ENCODE data around the gene IL1F10. TPM values are rescaled to one million over a fixed set of nuclear protein-coding genes. Genes with fewer than 3 reads are reported as not detected.

The IL1F10 gene
- total RNA-seq, 1 donor from 2014 or later = not detected

DNA sequence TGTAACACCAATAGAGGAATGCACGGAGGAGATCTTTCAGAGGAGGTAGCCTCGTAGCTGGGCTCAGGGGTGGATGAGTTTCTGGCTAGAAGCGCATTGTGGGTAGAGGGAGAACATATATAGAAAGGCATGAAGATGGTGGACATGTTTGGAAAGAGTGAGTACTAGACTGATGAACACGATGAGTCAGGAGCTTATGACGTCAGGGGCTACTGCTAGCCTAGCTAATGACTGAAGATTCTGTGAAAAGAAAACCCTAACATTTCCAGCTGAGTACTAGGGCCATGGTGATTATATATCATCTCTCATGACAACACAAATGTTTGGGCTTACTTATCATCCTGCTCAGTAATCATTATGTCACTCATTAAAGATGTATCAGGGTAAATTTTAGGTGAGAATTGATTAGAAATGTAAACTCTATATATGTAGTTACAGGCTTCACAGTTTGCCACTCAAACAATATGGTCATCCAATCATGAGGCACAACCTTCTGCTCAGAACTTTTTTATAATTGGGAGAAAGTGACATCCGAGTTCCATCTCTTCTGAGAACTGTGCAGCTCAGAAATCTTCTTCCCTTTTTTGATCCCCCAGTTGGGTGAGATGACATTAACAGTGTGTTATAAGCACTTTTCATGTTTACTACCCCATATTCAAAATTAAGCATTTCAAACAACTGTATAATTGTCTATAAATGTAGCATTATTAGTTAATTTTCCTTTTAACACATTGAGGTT is 37.4 kb downstream of the IL1F10 start:
- H3K9me3 ChIP-seq = no peaks in the 10 kb centered on the region
- H3K4me3 ChIP-seq = no peak overlapping the region
- intact Hi-C loops (cut with DNase I) = no loop called here
- TF ChIP-seq, protein P1, sequence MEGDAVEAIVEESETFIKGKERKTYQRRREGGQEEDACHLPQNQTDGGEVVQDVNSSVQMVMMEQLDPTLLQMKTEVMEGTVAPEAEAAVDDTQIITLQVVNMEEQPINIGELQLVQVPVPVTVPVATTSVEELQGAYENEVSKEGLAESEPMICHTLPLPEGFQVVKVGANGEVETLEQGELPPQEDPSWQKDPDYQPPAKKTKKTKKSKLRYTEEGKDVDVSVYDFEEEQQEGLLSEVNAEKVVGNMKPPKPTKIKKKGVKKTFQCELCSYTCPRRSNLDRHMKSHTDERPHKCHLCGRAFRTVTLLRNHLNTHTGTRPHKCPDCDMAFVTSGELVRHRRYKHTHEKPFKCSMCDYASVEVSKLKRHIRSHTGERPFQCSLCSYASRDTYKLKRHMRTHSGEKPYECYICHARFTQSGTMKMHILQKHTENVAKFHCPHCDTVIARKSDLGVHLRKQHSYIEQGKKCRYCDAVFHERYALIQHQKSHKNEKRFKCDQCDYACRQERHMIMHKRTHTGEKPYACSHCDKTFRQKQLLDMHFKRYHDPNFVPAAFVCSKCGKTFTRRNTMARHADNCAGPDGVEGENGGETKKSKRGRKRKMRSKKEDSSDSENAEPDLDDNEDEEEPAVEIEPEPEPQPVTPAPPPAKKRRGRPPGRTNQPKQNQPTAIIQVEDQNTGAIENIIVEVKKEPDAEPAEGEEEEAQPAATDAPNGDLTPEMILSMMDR (IDR thresholded peaks at IDR 0.05) = no peak
- no peaks in the 10 kb centered on the region for H3K4me1 ChIP-seq
- no peaks in the 10 kb centered on the region for H3K27me3 ChIP-seq
- DNase-seq (no peak), ATAC-seq (peak; percentile 48)
- H3K36me3 ChIP-seq = no peaks in the 10 kb centered on the region
- H3K27ac ChIP-seq = no peak overlapping the region

DNA sequence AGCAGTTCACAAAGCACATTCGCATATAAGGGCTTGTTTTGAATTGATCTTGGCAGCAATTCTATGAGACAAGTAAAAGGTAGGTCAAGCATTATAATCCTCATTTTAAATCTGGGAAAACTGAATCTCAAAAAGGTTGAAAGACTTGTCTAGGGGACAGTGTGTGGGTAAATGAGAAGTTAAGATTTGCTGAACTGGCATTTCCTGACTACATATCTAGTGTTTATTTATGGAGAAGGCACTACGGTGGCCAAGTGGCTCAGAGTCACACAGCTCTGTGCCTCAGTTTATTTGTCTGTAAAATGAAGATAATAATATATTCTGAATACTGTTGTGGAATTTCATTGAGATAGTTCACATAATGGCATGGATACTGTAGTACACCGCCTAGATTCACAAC is 43.4 kb downstream of the IL1F10 start:
- ATAC-seq (no peak), DNase-seq (no peak)
- Histone ChIP-seq H3K36me3 (no peaks in the 10 kb centered on the region), H3K27me3 (no peaks in the 10 kb centered on the region), H3K27ac (no peak overlapping the region), H3K4me3 (no peak overlapping the region), H3K4me1 (no peaks in the 10 kb centered on the region), H3K9me3 (no peaks in the 10 kb centered on the region)
- intact Hi-C loops (cut with DNase I) = no loop called here
- TF ChIP-seq, protein P1 (IDR thresholded peaks at IDR 0.05) = no peak

DNA sequence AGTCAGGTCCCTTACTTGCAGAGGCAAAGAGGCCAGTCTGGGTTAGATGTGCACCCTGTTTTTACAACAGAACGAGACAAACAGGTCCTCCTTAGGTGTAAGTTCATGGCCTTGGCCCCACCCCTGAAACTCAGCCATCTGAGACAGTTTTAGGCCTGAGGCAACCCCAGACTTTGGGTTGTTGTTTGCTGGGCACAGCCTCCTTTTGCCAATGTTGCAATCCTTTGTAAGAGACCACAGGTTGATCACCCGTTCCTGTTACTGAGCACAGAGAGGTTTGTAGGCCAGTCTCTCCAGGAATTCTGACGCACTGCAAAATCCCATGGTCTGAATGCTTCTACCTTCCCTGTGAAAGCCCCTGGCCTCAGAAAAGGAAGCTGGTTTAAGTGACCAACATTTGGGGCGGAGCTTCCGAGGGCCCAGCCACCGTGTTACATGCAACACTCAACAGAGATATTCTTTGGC is 44.1 kb downstream of the IL1F10 start:
- no peaks in the 10 kb centered on the region for H3K9me3 ChIP-seq
- no peaks in the 10 kb centered on the region for H3K27me3 ChIP-seq
- ATAC-seq (peak; percentile 60), DNase-seq (no peak)
- no peaks in the 10 kb centered on the region for H3K4me1 ChIP-seq
- no peak overlapping the region for H3K27ac ChIP-seq
- intact Hi-C loops (cut with DNase I) = no loop called here
- TF ChIP-seq, protein P1 (IDR thresholded peaks at IDR 0.05) = no peak
- H3K36me3 ChIP-seq = no peaks in the 10 kb centered on the region
- no peak overlapping the region for H3K4me3 ChIP-seq

DNA sequence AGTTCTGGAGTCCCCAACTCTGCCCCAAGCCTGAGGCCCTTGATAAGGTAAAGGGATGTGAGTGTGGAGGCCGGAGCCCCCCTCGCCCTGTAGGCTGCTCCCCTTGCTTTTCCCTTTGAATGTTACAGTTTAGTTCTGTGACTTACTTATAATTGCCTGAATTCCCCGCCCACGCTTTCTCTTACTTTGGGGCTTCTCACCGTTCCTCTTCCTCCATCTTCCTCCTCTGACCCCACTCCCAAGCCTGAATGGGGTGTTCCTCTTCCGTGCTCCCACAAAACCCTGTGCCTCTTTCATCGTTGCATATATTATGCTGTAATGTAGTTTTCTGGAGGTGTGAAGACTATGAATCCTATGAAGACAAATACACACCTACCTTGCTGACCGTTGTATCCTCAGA is 44.7 kb downstream of the IL1F10 start:
- Histone ChIP-seq H3K27me3 (no peaks in the 10 kb centered on the region), H3K36me3 (no peaks in the 10 kb centered on the region), H3K9me3 (no peaks in the 10 kb centered on the region), H3K4me1 (no peaks in the 10 kb centered on the region), H3K27ac (no peak overlapping the region), H3K4me3 (no peak overlapping the region)
- TF ChIP-seq, protein P1 (IDR thresholded peaks at IDR 0.05) = no peak
- ATAC-seq (no peak), DNase-seq (no peak)
- intact Hi-C loops (cut with DNase I) = no loop called here

DNA sequence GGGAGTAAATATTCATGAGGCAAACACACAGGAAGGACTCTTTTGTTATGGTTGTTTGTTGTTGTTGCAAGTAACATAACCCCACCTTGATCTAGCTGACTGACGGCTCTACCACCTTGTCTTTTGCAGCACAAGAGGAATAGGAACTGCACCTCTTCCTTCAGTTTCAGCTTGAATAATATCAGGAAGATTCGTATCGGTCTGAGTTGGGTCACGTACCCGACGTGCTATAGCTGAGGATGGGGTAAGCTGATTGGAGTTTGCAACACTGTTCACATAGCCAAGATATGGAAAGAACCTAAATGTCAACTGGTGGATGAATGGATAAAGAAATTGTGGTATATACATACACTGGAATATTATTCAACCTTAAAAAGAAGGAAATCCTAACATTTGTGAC is 45.1 kb downstream of the IL1F10 start:
- Histone ChIP-seq H3K27ac (no peak overlapping the region), H3K27me3 (no peaks in the 10 kb centered on the region), H3K4me3 (no peak overlapping the region), H3K9me3 (no peaks in the 10 kb centered on the region), H3K4me1 (no peaks in the 10 kb centered on the region), H3K36me3 (no peaks in the 10 kb centered on the region)
- intact Hi-C loops (cut with DNase I) = no loop called here
- DNase-seq (no peak), ATAC-seq (no peak)
- TF ChIP-seq, protein P1 (IDR thresholded peaks at IDR 0.05) = no peak

Data from upper lobe of right lung (tissue), 1 donor.